Measurements from ENCODE around the gene TNIP2.

TNIP2 gene

DNA sequence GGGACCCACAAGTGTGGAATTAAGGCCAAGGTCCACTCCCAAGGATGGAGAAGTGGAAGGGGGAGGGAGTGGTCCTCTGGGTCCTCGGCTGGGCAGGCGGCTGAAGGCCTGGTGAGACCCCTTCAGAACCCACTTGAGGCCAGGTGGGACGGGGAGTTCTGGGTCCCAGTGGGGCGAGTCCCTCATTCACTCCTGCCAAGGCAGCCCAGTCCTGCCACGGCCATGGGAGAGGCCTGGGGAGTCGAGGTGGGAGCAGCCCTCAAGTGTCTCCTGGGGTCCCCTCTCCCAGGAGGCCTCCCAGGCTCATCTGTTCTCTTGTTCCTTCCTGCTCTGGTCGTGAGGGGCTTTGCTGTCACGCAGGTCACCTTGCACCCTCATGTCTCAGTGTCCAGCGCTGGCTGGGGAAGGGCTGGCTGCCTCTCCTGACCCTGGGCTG, 30.7 kb upstream of the TNIP2 start:
- no peaks in the 10 kb centered on the region for H3K9me2 ChIP-seq (replicated peaks; ENCODE audit: insufficient read depth, low read length)
- H3K9me3 ChIP-seq (ENCODE audit: insufficient read depth, low read length): no peaks in the 10 kb centered on the region
- H3K36me3 ChIP-seq (ENCODE audit: low read length): no peaks in the 10 kb centered on the region
- H4K20me1 ChIP-seq (ENCODE audit: low read depth, low read length): no peaks in the 10 kb centered on the region
- no peak overlapping the region for H2AFZ ChIP-seq (ENCODE audit: low read depth, low read length, severe bottlenecking)
- H3K79me2 ChIP-seq (ENCODE audit: insufficient read depth, low read length): no peaks in the 10 kb centered on the region
- TF ChIP-seq, protein P1, sequence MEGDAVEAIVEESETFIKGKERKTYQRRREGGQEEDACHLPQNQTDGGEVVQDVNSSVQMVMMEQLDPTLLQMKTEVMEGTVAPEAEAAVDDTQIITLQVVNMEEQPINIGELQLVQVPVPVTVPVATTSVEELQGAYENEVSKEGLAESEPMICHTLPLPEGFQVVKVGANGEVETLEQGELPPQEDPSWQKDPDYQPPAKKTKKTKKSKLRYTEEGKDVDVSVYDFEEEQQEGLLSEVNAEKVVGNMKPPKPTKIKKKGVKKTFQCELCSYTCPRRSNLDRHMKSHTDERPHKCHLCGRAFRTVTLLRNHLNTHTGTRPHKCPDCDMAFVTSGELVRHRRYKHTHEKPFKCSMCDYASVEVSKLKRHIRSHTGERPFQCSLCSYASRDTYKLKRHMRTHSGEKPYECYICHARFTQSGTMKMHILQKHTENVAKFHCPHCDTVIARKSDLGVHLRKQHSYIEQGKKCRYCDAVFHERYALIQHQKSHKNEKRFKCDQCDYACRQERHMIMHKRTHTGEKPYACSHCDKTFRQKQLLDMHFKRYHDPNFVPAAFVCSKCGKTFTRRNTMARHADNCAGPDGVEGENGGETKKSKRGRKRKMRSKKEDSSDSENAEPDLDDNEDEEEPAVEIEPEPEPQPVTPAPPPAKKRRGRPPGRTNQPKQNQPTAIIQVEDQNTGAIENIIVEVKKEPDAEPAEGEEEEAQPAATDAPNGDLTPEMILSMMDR (IDR thresholded peaks at IDR 0.05; ENCODE audit: insufficient read depth, low read length, poor library complexity, severe bottlenecking): no peak
- TF ChIP-seq EZH2phosphoT487 (conservative IDR thresholded peaks at IDR 0.05; ENCODE audit: low read length): no peak
- H3F3A ChIP-seq (ENCODE audit: insufficient read depth): peaks cover 5% of the 10 kb centered on the region; the same call in 1 of the 2 replicates
- peak overlapping the region; percentile 16 for H3K4me2 ChIP-seq (ENCODE audit: low read depth, low read length, poor library complexity, severe bottlenecking)
- no peak overlapping the region for H3K4me3 ChIP-seq (ENCODE audit: insufficient read depth, low read length, poor library complexity, severe bottlenecking)
- H3K27me3 ChIP-seq (ENCODE audit: low read length): no peaks in the 10 kb centered on the region
- H3K27ac ChIP-seq (ENCODE audit: low read depth, low read length): peak overlapping the region; percentile 37; the same call in 1 of the 2 replicates
- peak overlapping the region; percentile 13; the same call in 1 of the 2 replicates for H3K9ac ChIP-seq (ENCODE audit: low read length)

DNA sequence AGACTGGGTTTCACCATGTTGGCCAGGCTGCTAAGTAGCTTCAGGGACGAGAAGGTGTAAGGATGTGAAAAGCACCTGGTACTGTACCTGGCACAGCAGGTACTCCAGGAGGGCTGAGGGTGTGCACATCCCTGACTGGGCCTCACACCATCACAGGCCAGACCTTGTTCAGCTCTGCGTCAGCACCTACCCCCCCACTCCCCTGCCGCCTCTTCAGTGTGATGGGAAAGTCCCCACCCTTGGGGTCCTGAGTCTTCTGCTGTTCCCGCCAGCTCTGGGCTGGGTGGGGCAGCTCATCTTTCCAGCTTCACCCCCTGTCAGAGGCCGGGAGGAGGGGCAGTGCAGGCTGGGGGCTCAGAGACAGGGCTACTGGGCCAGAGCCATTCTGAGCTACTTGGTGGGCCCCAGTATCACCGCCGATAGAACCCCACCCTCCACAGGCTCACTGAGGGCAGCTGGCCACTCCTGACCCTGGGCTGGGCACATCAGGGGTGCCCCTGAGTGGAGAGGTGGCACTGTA, 30.1 kb upstream of the TNIP2 start:
- Histone ChIP-seq H3K9ac (ENCODE audit: low read length) (peak overlapping the region; percentile 13; the same call in 1 of the 2 replicates), H3K79me2 (ENCODE audit: insufficient read depth, low read length) (no peaks in the 10 kb centered on the region), H3K9me3 (ENCODE audit: insufficient read depth, low read length) (no peaks in the 10 kb centered on the region), H3K4me3 (ENCODE audit: insufficient read depth, low read length, poor library complexity, severe bottlenecking) (no peak overlapping the region), H3K27ac (ENCODE audit: low read depth, low read length) (peak overlapping the region; percentile 37; the same call in 1 of the 2 replicates), H3K36me3 (ENCODE audit: low read length) (no peaks in the 10 kb centered on the region), H3K9me2 (replicated peaks; ENCODE audit: insufficient read depth, low read length) (no peaks in the 10 kb centered on the region), H3K4me2 (ENCODE audit: low read depth, low read length, poor library complexity, severe bottlenecking) (peak overlapping the region; percentile 24), H4K20me1 (ENCODE audit: low read depth, low read length) (no peaks in the 10 kb centered on the region), H3K27me3 (ENCODE audit: low read length) (no peaks in the 10 kb centered on the region), H3F3A (ENCODE audit: insufficient read depth) (peaks cover 5% of the 10 kb centered on the region; the same call in 1 of the 2 replicates), H2AFZ (ENCODE audit: low read depth, low read length, severe bottlenecking) (no peak overlapping the region)
- no peak for TF ChIP-seq EZH2phosphoT487 (conservative IDR thresholded peaks at IDR 0.05; ENCODE audit: low read length)
- TF ChIP-seq, protein P1 (IDR thresholded peaks at IDR 0.05; ENCODE audit: insufficient read depth, low read length, poor library complexity, severe bottlenecking): no peak

DNA sequence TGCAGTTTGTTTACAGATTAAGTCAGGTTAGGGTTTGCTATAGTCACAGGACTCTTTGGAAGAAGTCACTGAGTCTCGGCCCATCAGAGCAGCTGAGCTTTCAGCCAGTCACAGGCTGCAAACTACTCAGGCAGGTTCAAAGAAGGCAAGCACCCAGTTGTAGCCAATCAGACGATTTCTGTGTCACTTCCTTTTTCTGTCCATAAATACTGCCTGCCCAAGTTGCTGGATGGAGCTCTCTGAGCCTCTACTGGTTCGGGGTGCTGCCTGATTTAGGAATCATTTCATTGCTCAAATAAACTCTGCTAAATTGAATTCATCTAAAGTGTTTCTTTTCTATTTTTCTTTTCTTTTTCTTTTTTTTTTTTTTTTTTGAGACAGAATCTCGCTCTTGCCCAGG, 29.5 kb upstream of the TNIP2 start:
- H3K9me3 ChIP-seq (ENCODE audit: insufficient read depth, low read length): no peaks in the 10 kb centered on the region
- peak overlapping the region; percentile 8 for H2AFZ ChIP-seq (ENCODE audit: low read depth, low read length, severe bottlenecking)
- no peaks in the 10 kb centered on the region for H3K9me2 ChIP-seq (replicated peaks; ENCODE audit: insufficient read depth, low read length)
- H3K36me3 ChIP-seq (ENCODE audit: low read length): no peaks in the 10 kb centered on the region
- H3F3A ChIP-seq (ENCODE audit: insufficient read depth): peaks cover 5% of the 10 kb centered on the region; the same call in 1 of the 2 replicates
- no peak overlapping the region for H3K9ac ChIP-seq (ENCODE audit: low read length)
- no peak for TF ChIP-seq EZH2phosphoT487 (conservative IDR thresholded peaks at IDR 0.05; ENCODE audit: low read length)
- TF ChIP-seq, protein P1 (IDR thresholded peaks at IDR 0.05; ENCODE audit: insufficient read depth, low read length, poor library complexity, severe bottlenecking): no peak
- H3K4me3 ChIP-seq (ENCODE audit: insufficient read depth, low read length, poor library complexity, severe bottlenecking): no peak overlapping the region
- no peaks in the 10 kb centered on the region for H3K79me2 ChIP-seq (ENCODE audit: insufficient read depth, low read length)
- peak overlapping the region; percentile 2; the same call in 1 of the 2 replicates for H3K27ac ChIP-seq (ENCODE audit: low read depth, low read length)
- H4K20me1 ChIP-seq (ENCODE audit: low read depth, low read length): no peaks in the 10 kb centered on the region
- no peaks in the 10 kb centered on the region for H3K27me3 ChIP-seq (ENCODE audit: low read length)
- H3K4me2 ChIP-seq (ENCODE audit: low read depth, low read length, poor library complexity, severe bottlenecking): peak overlapping the region; percentile 24
